Glutamatergic neuron (in vitro differentiated cells): ENCODE measurements around the gene ZNF93. TPM values are rescaled to one million over a fixed set of nuclear protein-coding genes. Genes with fewer than 3 reads are reported as not detected.

Source experiments
- DNase-seq: peaks from one replicate; pipeline ENCODE4 v3.0.0; 2022
- H3K27ac Mint-ChIP-seq: one replicate; pipeline ENCODE4 v1.8.0; 2020; ENCODE audit warnings: mild to moderate bottlenecking, mixed read lengths, inconsistent platforms; ENCODE audit not compliant: unreplicated experiment
- H3K27me3 Mint-ChIP-seq: one replicate; pipeline ENCODE4 v1.8.0; 2020; ENCODE audit warnings: mild to moderate bottlenecking, moderate library complexity, mixed read lengths, inconsistent platforms; ENCODE audit not compliant: unreplicated experiment
- H3K36me3 Mint-ChIP-seq: one replicate; pipeline ENCODE4 v1.8.0; 2020; ENCODE audit warnings: mild to moderate bottlenecking, mixed read lengths, inconsistent platforms; ENCODE audit not compliant: unreplicated experiment
- H3K4me1 Mint-ChIP-seq: one replicate; pipeline ENCODE4 v1.8.0; 2020; ENCODE audit warnings: mild to moderate bottlenecking, low read depth, mixed read lengths, inconsistent platforms; ENCODE audit not compliant: unreplicated experiment
- H3K4me3 Mint-ChIP-seq: one replicate; pipeline ENCODE4 v1.8.0; 2020; ENCODE audit warnings: mild to moderate bottlenecking, mixed read lengths, inconsistent platforms; ENCODE audit not compliant: unreplicated experiment
- H3K9me3 Mint-ChIP-seq: one replicate; pipeline ENCODE4 v1.8.0; 2020; ENCODE audit warnings: mild to moderate bottlenecking, moderate library complexity, mixed read lengths, inconsistent platforms; ENCODE audit not compliant: unreplicated experiment
- total RNA-seq: library from RNA; stranded (reverse); fragmentation: NEBNext Ultra II Directional; extraction: Animal tissue kit (Norgen Biotek cat#: 25700); gene quantifications from one replicate; pipeline ENCODE4 v1.2.1, GENCODE V29; 2021; ENCODE audit not compliant: unreplicated experiment
- TF ChIP-seq, protein P1 (sequence below): fragments of 200-600 bp; sonication (generic); IDR thresholded peaks from one replicate; pipeline ENCODE4 v1.5.0; 2021; ENCODE audit not compliant: partially characterized antibody, unreplicated experiment

The ZNF93 gene
- total RNA-seq, 1 donor from 2014 or later, result 50.1 TPM

GRCh38 chr19:19943848-19944582 lies 43.3 kb downstream of the ZNF93 start:
- DNase-seq, result no peak
- Mint-ChIP-seq H3K4me3 (no peak overlapping the region), H3K27ac (no peak overlapping the region)

DNA sequence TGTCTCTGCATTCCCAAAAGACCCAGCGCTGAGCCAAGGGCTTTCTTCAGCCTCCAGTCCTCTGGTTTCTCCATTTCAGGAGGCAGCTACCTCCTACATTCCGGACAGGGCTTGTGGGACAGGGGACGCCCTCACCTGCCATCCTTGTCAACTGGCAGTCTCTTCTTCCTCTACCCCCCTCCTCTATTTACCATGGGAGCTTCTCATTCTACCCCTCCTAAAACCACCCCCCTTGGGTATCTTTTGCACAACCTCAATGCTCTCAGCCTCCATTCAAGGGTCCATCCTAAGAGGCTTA lies 43.8 kb downstream of the ZNF93 start:
- TF ChIP-seq, protein P1, sequence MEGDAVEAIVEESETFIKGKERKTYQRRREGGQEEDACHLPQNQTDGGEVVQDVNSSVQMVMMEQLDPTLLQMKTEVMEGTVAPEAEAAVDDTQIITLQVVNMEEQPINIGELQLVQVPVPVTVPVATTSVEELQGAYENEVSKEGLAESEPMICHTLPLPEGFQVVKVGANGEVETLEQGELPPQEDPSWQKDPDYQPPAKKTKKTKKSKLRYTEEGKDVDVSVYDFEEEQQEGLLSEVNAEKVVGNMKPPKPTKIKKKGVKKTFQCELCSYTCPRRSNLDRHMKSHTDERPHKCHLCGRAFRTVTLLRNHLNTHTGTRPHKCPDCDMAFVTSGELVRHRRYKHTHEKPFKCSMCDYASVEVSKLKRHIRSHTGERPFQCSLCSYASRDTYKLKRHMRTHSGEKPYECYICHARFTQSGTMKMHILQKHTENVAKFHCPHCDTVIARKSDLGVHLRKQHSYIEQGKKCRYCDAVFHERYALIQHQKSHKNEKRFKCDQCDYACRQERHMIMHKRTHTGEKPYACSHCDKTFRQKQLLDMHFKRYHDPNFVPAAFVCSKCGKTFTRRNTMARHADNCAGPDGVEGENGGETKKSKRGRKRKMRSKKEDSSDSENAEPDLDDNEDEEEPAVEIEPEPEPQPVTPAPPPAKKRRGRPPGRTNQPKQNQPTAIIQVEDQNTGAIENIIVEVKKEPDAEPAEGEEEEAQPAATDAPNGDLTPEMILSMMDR, result no peak
- Mint-ChIP-seq H3K27me3 (peaks cover 4% of the 10 kb centered on the region), H3K4me1 (no peaks in the 10 kb centered on the region), H3K9me3 (peaks cover 10% of the 10 kb centered on the region), H3K27ac (no peak overlapping the region), H3K36me3 (peaks cover 25% of the 10 kb centered on the region), H3K4me3 (no peak overlapping the region)
- no peak for DNase-seq

More at GRCh38 chr19:19943848-19944582, 43.3 kb downstream of the ZNF93 start:
- TF ChIP-seq, protein P1, result no peak
- H3K36me3 Mint-ChIP-seq, result peaks cover 25% of the 10 kb centered on the region
- peaks cover 4% of the 10 kb centered on the region for H3K27me3 Mint-ChIP-seq
- H3K4me1 Mint-ChIP-seq, result no peaks in the 10 kb centered on the region
- H3K9me3 Mint-ChIP-seq, result peaks cover 10% of the 10 kb centered on the region

GRCh38 chr19:19946226-19946625 lies 45.5 kb downstream of the ZNF93 start:
- Mint-ChIP-seq H3K4me1 (no peaks in the 10 kb centered on the region), H3K36me3 (peaks cover 25% of the 10 kb centered on the region), H3K4me3 (no peak overlapping the region), H3K9me3 (peaks cover 8% of the 10 kb centered on the region), H3K27ac (no peak overlapping the region), H3K27me3 (peaks cover 2% of the 10 kb centered on the region)
- DNase-seq, result no peak
- TF ChIP-seq, protein P1, result no peak

DNA sequence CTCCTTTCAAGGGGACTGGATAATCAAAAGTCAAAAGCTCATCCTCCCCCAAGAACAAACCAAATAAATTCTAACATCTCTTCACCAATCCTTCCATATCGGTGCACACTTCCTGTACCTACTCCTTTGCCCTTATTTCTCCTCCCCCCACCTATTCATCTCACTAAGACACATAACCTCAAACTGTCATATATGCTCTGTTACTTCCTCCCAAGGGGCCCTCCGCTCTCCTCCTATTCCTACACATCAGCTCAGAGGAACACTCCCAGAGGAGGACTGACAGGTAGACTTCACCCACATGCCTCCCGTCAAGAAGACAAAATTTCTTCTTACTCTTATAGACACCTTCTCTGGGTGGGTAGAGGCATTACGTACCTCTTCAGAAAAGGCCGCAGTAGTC lies 48.1 kb downstream of the ZNF93 start:
- TF ChIP-seq, protein P1, result no peak
- peaks cover 8% of the 10 kb centered on the region for H3K9me3 Mint-ChIP-seq
- H3K36me3 Mint-ChIP-seq, result peaks cover 13% of the 10 kb centered on the region
- DNase-seq, result no peak
- H3K27ac Mint-ChIP-seq, result no peak overlapping the region
- H3K4me1 Mint-ChIP-seq, result no peaks in the 10 kb centered on the region
- H3K4me3 Mint-ChIP-seq, result no peak overlapping the region
- peaks cover 2% of the 10 kb centered on the region for H3K27me3 Mint-ChIP-seq

- Mint-ChIP-seq H3K9me3 (peaks cover 6% of the 10 kb centered on the region), H3K27ac (no peak overlapping the region), H3K36me3 (peaks cover 5% of the 10 kb centered on the region), H3K27me3 (no peaks in the 10 kb centered on the region), H3K4me3 (no peak overlapping the region), H3K4me1 (peaks cover 10% of the 10 kb centered on the region)
- TF ChIP-seq, protein P1, result no peak
- no peak for DNase-seq
These were observed 54.5 kb downstream of the ZNF93 start for GRCh38 chr19:19955208-19955607.
